GF-D8 (cell line): ENCODE data around the gene KNCN.

Experiments
- DNase-seq: peaks from one replicate; lab custom pipeline; 2025; lab: John Stamatoyannopoulos, UW

The KNCN gene

GRCh38 chr1:46568461-46568891 lies 17.0 kb upstream of the KNCN start:
- DNase-seq: no peak

GRCh38 chr1:46563341-46563740 lies 11.9 kb upstream of the KNCN start:
- no peak for DNase-seq

- DNase-seq: no peak
Observed at GRCh38 chr1:46562498-46562897, 11.1 kb upstream of the KNCN start.

- no peak for DNase-seq
Observed at GRCh38 chr1:46558966-46559365, 7.5 kb upstream of the KNCN start.

- DNase-seq: no peak
Observed at GRCh38 chr1:46558141-46558963, 6.9 kb upstream of the KNCN start.

GRCh38 chr1:46557403-46557802 lies 6.0 kb upstream of the KNCN start:
- no peak for DNase-seq

GRCh38 chr1:46556822-46557221 lies 5.4 kb upstream of the KNCN start:
- DNase-seq: no peak

- DNase-seq: no peak
Observed at GRCh38 chr1:46555826-46556619, 4.6 kb upstream of the KNCN start.

- DNase-seq: no peak
Observed at GRCh38 chr1:46554597-46555381, 3.3 kb upstream of the KNCN start.

- no peak for DNase-seq
Observed at GRCh38 chr1:46554236-46554596, 2.8 kb upstream of the KNCN start.

- no peak for DNase-seq
Observed at GRCh38 chr1:46553506-46553905, 2.1 kb upstream of the KNCN start.

GRCh38 chr1:46552357-46553237 lies 1.1 kb upstream of the KNCN start:
- no peak for DNase-seq

- no peak for DNase-seq
Observed at GRCh38 chr1:46550751-46551231, 656 bp downstream of the KNCN start.

GRCh38 chr1:46549697-46550681 lies 1.5 kb downstream of the KNCN start:
- no peak for DNase-seq

GRCh38 chr1:46547481-46548383 lies 3.7 kb downstream of the KNCN start:
- DNase-seq: no peak

GRCh38 chr1:46546210-46546609 lies 5.2 kb downstream of the KNCN start:
- no peak for DNase-seq

GRCh38 chr1:46545784-46546183 lies 5.7 kb downstream of the KNCN start:
- no peak for DNase-seq

GRCh38 chr1:46544561-46545240 lies 6.7 kb downstream of the KNCN start:
- no peak for DNase-seq
